HG03097 (cell line): ENCODE data around the gene ZNF792.
A peak's percentile ranks its signal among the peaks of the same experiment; 100 is the strongest.
"Not testable (repeated sequence)": the region's sequence is repeated elsewhere in the genome, so short reads cannot be mapped to it uniquely, and the experiment has no call there.

ENCODE experiments used
- ATAC-seq: cut with Tn5 transposase; IDR thresholded peaks from one replicate; pipeline ENCODE4 v1.9.1; 2021; ENCODE audit not compliant: unreplicated experiment, low FRiP score

Gene ZNF792

GRCh38 chr19:34926685-34927375 lies 37.2 kb downstream of the ZNF792 start, which contains the start of gene ZNF30:
ZNF30 (plus strand) TSS chr19:34926903; CDS start chr19:34929948, 3,045 bp downstream.
- peak; percentile 95 for ATAC-seq

- ATAC-seq = no peak
These were observed 37.7 kb downstream of the ZNF792 start for GRCh38 chr19:34926361-34926684.

GRCh38 chr19:34925278-34925855 lies 38.7 kb downstream of the ZNF792 start:
- no peak for ATAC-seq

- not testable (repeated sequence) for ATAC-seq
These were observed 43.8 kb downstream of the ZNF792 start for GRCh38 chr19:34920090-34920786.

- ATAC-seq = no peak
These were observed 45.8 kb downstream of the ZNF792 start for GRCh38 chr19:34918190-34918589.

- ATAC-seq = not testable (repeated sequence)
These were observed 46.9 kb downstream of the ZNF792 start for GRCh38 chr19:34917144-34917543.

- no peak for ATAC-seq
These were observed 53.3 kb downstream of the ZNF792 start for GRCh38 chr19:34910770-34911169.
